Measurements from ENCODE around the gene B4GALT5. TPM values are rescaled to one million over a fixed set of nuclear protein-coding genes. Genes with fewer than 3 reads are reported as not detected.

The B4GALT5 gene
- total RNA-seq, 1 experiment from 2014 or later = 62.4 TPM

GRCh38 chr20:49608752-49609670 lies 104.7 kb downstream of the B4GALT5 start:
- CTCF ChIA-PET = interaction anchor here (0.6 to 11.7 kb wide), 89 partner anchors 9 to 477 kb away, joined by 3 to 540 read pairs (median 4); partner anchors contain the start of genes RNF114, SLC9A8 and SPATA2
- Mint-ChIP-seq H3K4me3 (peak overlapping the region; percentile 43), H3K27me3 (ENCODE audit: low read depth) (no peaks in the 10 kb centered on the region), H3K36me3 (no peaks in the 10 kb centered on the region), H3K4me1 (peaks cover 5% of the 10 kb centered on the region; the same call in 1 of the 2 replicates), H3K27ac (no peak overlapping the region), H3K9me3 (no peaks in the 10 kb centered on the region)
- DNase-seq (ENCODE audit: low spot score) (peak; percentile 77), ATAC-seq (peak; percentile 62)
- TF ChIP-seq GABPB1 (CRISPR knock-in tag; IDR thresholded peaks at IDR 0.05) = peak; percentile 22; the same call in 1 of the 2 replicates
- TF ChIP-seq SP1 (CRISPR knock-in tag; conservative IDR thresholded peaks at IDR 0.05) = 0 out of 2 replicates have a peak, but pooled peaks have one; percentile 13
- 0 out of 2 replicates have a peak, but pooled peaks have one; percentile 34 for TF ChIP-seq HMGXB4 (CRISPR knock-in tag; IDR thresholded peaks at IDR 0.05)
- TF ChIP-seq CTCF (IDR thresholded peaks at IDR 0.05) = peak; percentile 99
- TF ChIP-seq FOXP4 (CRISPR knock-in tag; IDR thresholded peaks at IDR 0.05) = no peak
- POLR2A ChIA-PET = interaction anchor here (1.1 kb wide), 1 partner anchor 67 kb away, joined by 5 read pairs; no protein-coding TSS in a partner anchor

GRCh38 chr20:49607568-49607967 lies 106.1 kb downstream of the B4GALT5 start:
- TF ChIP-seq SOX15 (CRISPR knock-in tag; IDR thresholded peaks at IDR 0.05) (no peak), ETV6 (CRISPR knock-in tag; IDR thresholded peaks at IDR 0.05) (no peak), SMAD4 (CRISPR knock-in tag; IDR thresholded peaks at IDR 0.05) (no peak), E2F1 (CRISPR knock-in tag; IDR thresholded peaks at IDR 0.05) (no peak), ZBTB43 (CRISPR knock-in tag; IDR thresholded peaks at IDR 0.05) (no peak), ATF3 (CRISPR knock-in tag; conservative IDR thresholded peaks at IDR 0.05) (no peak)
- H3K27me3 Mint-ChIP-seq (ENCODE audit: low read depth) = no peaks in the 10 kb centered on the region
- CTCF ChIA-PET = interaction anchor here (0.6 to 11.7 kb wide), 9 partner anchors 13 to 281 kb away, joined by 3 to 540 read pairs (median 10); no protein-coding TSS in a partner anchor
- H3K4me1 Mint-ChIP-seq = peaks cover 5% of the 10 kb centered on the region; the same call in 1 of the 2 replicates
- POLR2A ChIA-PET = no interaction called here
- DNase-seq (ENCODE audit: low spot score) (no peak), ATAC-seq (no peak)
- no peaks in the 10 kb centered on the region for H3K9me3 Mint-ChIP-seq
- H3K4me3 Mint-ChIP-seq = no peak overlapping the region
- H3K27ac Mint-ChIP-seq = no peak overlapping the region
- no peaks in the 10 kb centered on the region for H3K36me3 Mint-ChIP-seq
